Suprapubic skin (tissue), 4 donors: Measurements from ENCODE around the gene CFAP100. TPM values are rescaled to one million over a fixed set of nuclear protein-coding genes. Genes with fewer than 3 reads are reported as not detected.

Experiments
- DNase-seq, 2 donors: peaks; one replicate each; pipeline ENCODE4 v3.0.0-alpha.2; 2019; ENCODE audit warnings: low spot score in 2 of 2
- H3K27ac ChIP-seq: fragments of 200-600 bp; sonication (generic); one replicate; pipeline ENCODE4 v1.5.1; 2019
- H3K27me3 ChIP-seq: fragments of 200-600 bp; sonication (generic); one replicate; pipeline ENCODE4 v1.5.1; 2019
- H3K36me3 ChIP-seq: fragments of 200-600 bp; sonication (generic); one replicate; pipeline ENCODE4 v1.5.1; 2019
- H3K4me1 ChIP-seq: fragments of 200-600 bp; sonication (generic); one replicate; pipeline ENCODE4 v1.5.1; 2019
- H3K4me3 ChIP-seq: fragments of 200-600 bp; sonication (generic); one replicate; pipeline ENCODE4 v1.5.1; 2019; ENCODE audit warnings: mild to moderate bottlenecking
- H3K9me3 ChIP-seq: fragments of 200-600 bp; sonication (generic); one replicate; pipeline ENCODE4 v1.5.1; 2019
- EP300 ChIP-seq: sonication (generic); formaldehyde crosslinking; IDR thresholded peaks from one replicate; pipeline ENCODE4 v1.6.1; 2017; ENCODE audit warnings: antibody characterized with exemption
- POLR2A ChIP-seq, 2 donors: fragments of 450-650 bp; IDR thresholded peaks; one replicate each; pipeline ENCODE4 v1.6.1; 2017; ENCODE audit warnings: antibody characterized with exemption in 2 of 2, mild to moderate bottlenecking in 2 of 2, moderate library complexity in 2 of 2
- POLR2AphosphoS5 ChIP-seq, 3 donors: sonication (generic); formaldehyde crosslinking; IDR thresholded peaks; one replicate each; pipeline ENCODE4 v1.6.1; 2017; ENCODE audit warnings: antibody characterized with exemption in 3 of 3
- WGBS: methylation state at CpG from one replicate; pipeline ENCODE4 v1.1.5; 2018; 5-methylcytosine and 5-hydroxymethylcytosine counted together
- total RNA-seq, 4 donors: library from RNA; depleted of rRNA; stranded (reverse); fragments of >200 nt; gene quantifications; one replicate each; pipeline ENCODE4 v1.1.0, GENCODE V29; 2016
- TF ChIP-seq, protein P1 (sequence below), 2 donors: fragments of 200-600 bp in 1 of 2; fragments of 450-650 bp in 1 of 2; sonication (generic) in 1 of 2; IDR thresholded peaks; one replicate each; pipeline ENCODE4 v1.5.1; 2016 to 2019; ENCODE audit warnings: antibody characterized with exemption in 2 of 2, mild to moderate bottlenecking in 1 of 2, moderate library complexity in 1 of 2

CFAP100 gene
- total RNA-seq, 4 donors from 2014 or later = not detected

DNA sequence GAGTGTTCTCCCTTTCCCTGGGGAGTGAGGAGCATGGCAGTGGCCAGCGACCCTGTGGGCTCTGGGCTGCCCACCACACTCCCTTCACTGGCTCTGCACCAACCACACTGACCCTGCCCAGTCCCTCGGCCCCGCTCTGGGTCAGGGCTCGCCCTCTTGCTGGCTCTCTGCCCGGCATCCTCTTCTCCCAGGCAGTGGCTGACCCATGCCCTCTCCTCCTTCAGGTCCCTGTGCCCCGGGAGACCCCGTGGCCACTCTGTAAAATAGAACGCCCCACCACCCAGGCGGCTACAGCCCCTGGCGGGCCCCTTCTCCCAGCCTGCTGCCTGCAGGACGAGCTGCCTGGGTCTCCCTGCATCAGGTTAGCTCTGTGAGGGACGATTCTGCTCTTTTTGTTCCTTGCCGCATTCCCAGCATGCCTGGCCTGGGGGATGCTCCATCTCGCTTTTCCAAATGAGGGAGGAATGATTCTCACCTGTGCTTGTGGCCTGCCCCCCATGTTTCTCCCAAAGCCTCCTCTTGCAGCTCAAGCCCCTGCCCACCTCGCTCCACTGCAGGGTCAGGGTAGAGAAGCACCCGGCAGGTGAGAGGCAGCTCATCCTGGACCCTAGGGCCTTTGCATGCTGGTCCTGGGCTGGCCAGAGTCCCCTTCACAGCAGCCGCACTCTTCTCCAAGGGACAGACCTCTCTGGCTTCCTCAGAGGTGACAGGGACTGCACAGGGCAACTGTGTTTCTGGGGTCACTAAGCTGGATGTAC, 14.5 kb upstream of the CFAP100 start:
- Histone ChIP-seq H3K4me1 (no peaks in the 10 kb centered on the region), H3K36me3 (no peaks in the 10 kb centered on the region), H3K4me3 (no peak overlapping the region), H3K27me3 (peaks cover 6% of the 10 kb centered on the region), H3K9me3 (no peaks in the 10 kb centered on the region), H3K27ac (no peak overlapping the region)
- DNase-seq = peak; percentile 51 to 72
- TF ChIP-seq POLR2AphosphoS5 (IDR thresholded peaks at IDR 0.05) = no peak
- TF ChIP-seq POLR2A (IDR thresholded peaks at IDR 0.05) = no peak
- no peak for TF ChIP-seq EP300
- WGBS = 76% methylated on average over 14 of the region's 17 CpGs

DNA sequence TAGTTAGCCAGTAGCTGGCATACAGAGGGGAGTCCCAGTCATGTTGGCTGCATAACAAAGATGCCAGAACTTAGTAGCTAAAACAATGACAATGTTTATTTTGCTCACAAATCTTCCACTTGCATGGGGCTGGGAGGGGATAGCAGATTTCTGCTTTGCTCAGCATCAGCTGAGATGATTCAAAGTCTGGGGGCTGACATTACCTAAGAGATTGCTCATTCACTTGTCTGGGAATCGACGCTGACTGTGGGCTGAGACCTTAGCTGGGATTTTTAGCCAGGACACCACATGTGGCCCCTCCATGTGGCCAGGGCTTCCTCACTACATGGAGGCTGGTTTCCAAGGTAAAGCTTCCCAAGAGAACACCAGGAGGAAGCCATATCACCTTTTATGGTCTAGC, 12.7 kb upstream of the CFAP100 start:
- DNase-seq = peak in 1 of 2 donors; percentile 5
- no peaks in the 10 kb centered on the region for H3K36me3 ChIP-seq
- H3K4me1 ChIP-seq = no peaks in the 10 kb centered on the region
- no peak overlapping the region for H3K27ac ChIP-seq
- TF ChIP-seq, protein P1, sequence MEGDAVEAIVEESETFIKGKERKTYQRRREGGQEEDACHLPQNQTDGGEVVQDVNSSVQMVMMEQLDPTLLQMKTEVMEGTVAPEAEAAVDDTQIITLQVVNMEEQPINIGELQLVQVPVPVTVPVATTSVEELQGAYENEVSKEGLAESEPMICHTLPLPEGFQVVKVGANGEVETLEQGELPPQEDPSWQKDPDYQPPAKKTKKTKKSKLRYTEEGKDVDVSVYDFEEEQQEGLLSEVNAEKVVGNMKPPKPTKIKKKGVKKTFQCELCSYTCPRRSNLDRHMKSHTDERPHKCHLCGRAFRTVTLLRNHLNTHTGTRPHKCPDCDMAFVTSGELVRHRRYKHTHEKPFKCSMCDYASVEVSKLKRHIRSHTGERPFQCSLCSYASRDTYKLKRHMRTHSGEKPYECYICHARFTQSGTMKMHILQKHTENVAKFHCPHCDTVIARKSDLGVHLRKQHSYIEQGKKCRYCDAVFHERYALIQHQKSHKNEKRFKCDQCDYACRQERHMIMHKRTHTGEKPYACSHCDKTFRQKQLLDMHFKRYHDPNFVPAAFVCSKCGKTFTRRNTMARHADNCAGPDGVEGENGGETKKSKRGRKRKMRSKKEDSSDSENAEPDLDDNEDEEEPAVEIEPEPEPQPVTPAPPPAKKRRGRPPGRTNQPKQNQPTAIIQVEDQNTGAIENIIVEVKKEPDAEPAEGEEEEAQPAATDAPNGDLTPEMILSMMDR (IDR thresholded peaks at IDR 0.05) = no peak
- no peak for TF ChIP-seq POLR2AphosphoS5 (IDR thresholded peaks at IDR 0.05)
- TF ChIP-seq EP300 = no peak
- no peak for TF ChIP-seq POLR2A (IDR thresholded peaks at IDR 0.05)
- H3K27me3 ChIP-seq = peaks cover 6% of the 10 kb centered on the region
- WGBS = 31% methylated on average over 2 of the region's 2 CpGs
- H3K9me3 ChIP-seq = no peaks in the 10 kb centered on the region
- H3K4me3 ChIP-seq = no peak overlapping the region

DNA sequence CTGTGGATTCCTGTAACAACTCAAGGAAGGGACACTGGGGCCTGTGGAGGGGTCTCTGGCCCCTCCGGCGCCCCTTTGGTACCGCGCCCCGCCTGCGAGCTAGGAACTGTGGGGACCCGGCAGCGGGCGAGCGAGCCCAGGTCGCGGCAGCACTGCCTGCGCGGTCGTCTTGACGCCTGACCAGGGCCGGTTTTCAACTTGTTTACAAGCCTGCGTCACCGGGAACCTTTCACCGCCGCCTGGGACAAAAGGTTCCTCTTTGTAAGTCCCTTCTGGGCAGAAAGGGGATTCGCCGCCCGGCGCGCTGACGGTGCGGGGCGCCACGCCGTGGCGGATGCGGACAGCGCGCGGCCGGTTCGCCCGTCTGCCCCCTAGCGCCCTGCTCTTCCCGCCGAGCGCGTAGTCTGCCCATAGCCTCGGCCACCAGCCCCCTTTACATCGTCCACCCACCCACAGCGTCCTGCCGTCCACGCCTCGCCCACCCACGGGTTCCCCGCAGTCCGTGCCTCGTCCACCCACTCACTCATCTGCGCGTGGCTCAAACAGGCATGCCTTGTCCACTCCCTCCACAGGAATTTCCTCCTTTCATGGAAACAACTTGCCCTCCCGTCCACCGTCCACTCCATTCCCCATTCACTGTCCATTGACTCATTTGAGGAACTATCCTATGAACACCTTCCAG, 5.5 kb upstream of the CFAP100 start:
- H3K27ac ChIP-seq = peak overlapping the region; percentile 82

DNA sequence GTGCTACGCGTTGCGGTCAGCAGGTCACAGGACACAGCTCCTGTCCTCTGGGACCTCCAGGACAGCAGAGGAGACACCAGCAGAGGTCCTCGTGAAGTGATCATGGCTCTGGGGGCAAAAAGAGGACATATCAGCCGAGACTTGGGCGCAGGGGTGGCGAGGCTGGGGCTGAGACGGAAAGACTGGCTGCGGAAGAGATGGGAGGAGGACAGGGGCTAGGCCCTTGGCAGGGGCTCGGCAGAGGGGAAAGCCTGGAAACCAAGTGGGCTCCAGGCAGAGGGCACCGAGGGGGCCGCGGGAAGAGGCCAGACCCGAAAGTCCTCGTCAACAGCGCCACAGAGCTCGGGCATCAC, 4.9 kb upstream of the CFAP100 start:
- TF ChIP-seq, protein P1 (IDR thresholded peaks at IDR 0.05) = no peak
- TF ChIP-seq POLR2A (IDR thresholded peaks at IDR 0.05) (no peak), POLR2AphosphoS5 (IDR thresholded peaks at IDR 0.05) (no peak), EP300 (no peak)
- DNase-seq = no peak
- WGBS = 68% methylated on average over 17 of the region's 17 CpGs
- H3K4me1 ChIP-seq = peaks cover 16% of the 10 kb centered on the region
- H3K9me3 ChIP-seq = no peaks in the 10 kb centered on the region
- no peaks in the 10 kb centered on the region for H3K36me3 ChIP-seq
- peaks cover 21% of the 10 kb centered on the region for H3K27me3 ChIP-seq
- no peak overlapping the region for H3K4me3 ChIP-seq
- H3K27ac ChIP-seq = no peak overlapping the region

More for the DNA sequence above, 5.5 kb upstream of the CFAP100 start:
- peaks cover 12% of the 10 kb centered on the region for H3K4me1 ChIP-seq
- H3K27me3 ChIP-seq = peaks cover 16% of the 10 kb centered on the region
- H3K9me3 ChIP-seq = no peaks in the 10 kb centered on the region
- H3K4me3 ChIP-seq = peak overlapping the region; percentile 49
- TF ChIP-seq POLR2A (IDR thresholded peaks at IDR 0.05) (peak in 1 of 2 donors; percentile 41), POLR2AphosphoS5 (IDR thresholded peaks at IDR 0.05) (peak in 2 of 3 donors; percentile 52 to 61), EP300 (peak; percentile 81)
- TF ChIP-seq, protein P1 (IDR thresholded peaks at IDR 0.05) = peak; percentile 92 to 97
- H3K36me3 ChIP-seq = no peaks in the 10 kb centered on the region
- DNase-seq = peak; percentile 96 to 97
- 1% methylated on average over 56 of the region's 58 CpGs for WGBS

DNA sequence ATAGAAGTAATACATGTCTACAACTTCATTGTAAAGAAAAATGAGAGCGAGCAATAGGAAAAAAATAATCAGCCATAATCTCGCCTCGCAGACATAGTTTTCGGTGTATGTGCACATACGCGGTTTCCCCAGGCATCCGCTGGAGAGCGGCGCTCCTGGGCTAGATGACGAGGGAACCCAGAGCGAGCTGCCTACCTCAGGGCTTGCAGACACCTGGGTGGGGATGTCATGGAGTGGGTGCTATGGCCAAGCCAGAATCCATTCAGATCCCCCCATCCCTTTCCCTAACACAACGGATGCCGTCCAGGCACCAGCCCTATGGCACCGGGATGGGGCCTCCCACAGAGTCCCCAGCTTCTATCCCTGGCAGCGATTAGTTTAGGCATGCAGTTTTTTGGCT, 4.5 kb upstream of the CFAP100 start:
- WGBS = 80% methylated on average over 15 of the region's 15 CpGs
- peak in 1 of 2 donors; percentile 57 for DNase-seq
- Histone ChIP-seq H3K4me3 (no peak overlapping the region), H3K9me3 (no peaks in the 10 kb centered on the region), H3K27me3 (peaks cover 25% of the 10 kb centered on the region), H3K27ac (no peak overlapping the region), H3K36me3 (no peaks in the 10 kb centered on the region), H3K4me1 (peaks cover 20% of the 10 kb centered on the region)
- TF ChIP-seq POLR2A (IDR thresholded peaks at IDR 0.05) (no peak), EP300 (no peak), POLR2AphosphoS5 (IDR thresholded peaks at IDR 0.05) (no peak)
- TF ChIP-seq, protein P1 (IDR thresholded peaks at IDR 0.05) = no peak
